K562 (cell line): ENCODE measurements around the gene HEMGN. TPM values are rescaled to one million over a fixed set of nuclear protein-coding genes. Genes with fewer than 3 reads are reported as not detected.

Experiments used
- ATF3 ChIP-seq, 2 experiments: fragments of 450-650 bp in 1 of 2; sonication (generic) in 1 of 2; formaldehyde crosslinking in 1 of 2; IDR thresholded peaks in 1 of 2; conservative IDR thresholded peaks in 1 of 2; 2 replicates each; pipeline versions ENCODE4 v1.6.1 to v1.8.1; 2016 to 2023; ENCODE audit warnings: mild to moderate bottlenecking in 2 of 2, moderate library complexity in 2 of 2, inconsistent platforms in 1 of 2, missing genetic modification reagents in 1 of 2
- CTCF ChIP-seq, 3 experiments: IDR thresholded peaks in 2 of 3; conservative IDR thresholded peaks in 1 of 3; 2 replicates each; pipeline ENCODE4 v1.5.1; 2011 to 2012; ENCODE audit warnings: low read length in 3 of 3, mild to moderate bottlenecking in 3 of 3, control low read depth in 2 of 3, improper control_type of control experiment in 1 of 3, inconsistent platforms in 1 of 3, low read depth in 1 of 3, mixed read lengths in 1 of 3, moderate library complexity in 1 of 3; ENCODE audit not compliant: insufficient read depth in 2 of 3
- E2F5 ChIP-seq: sonication (generic); formaldehyde crosslinking; IDR thresholded peaks from 2 replicates; pipeline ENCODE4 v1.8.0; 2022; ENCODE audit warnings: mild to moderate bottlenecking, missing genetic modification reagents
- MNT ChIP-seq, 2 experiments: fragments of 450-650 bp; conservative IDR thresholded peaks; 2 replicates each; pipeline ENCODE4 v1.6.1; 2017; ENCODE audit warnings: mild to moderate bottlenecking in 2 of 2, moderate library complexity in 2 of 2
- NCOR1 ChIP-seq: fragments of 450-650 bp; IDR thresholded peaks from 2 replicates; pipeline ENCODE4 v1.6.1; 2016; ENCODE audit warnings: mild to moderate bottlenecking, moderate library complexity
- NR1H2 ChIP-seq: sonication (generic); formaldehyde crosslinking; IDR thresholded peaks from 2 replicates; pipeline ENCODE4 v1.4.0; 2020; ENCODE audit warnings: mild to moderate bottlenecking, missing genetic modification reagents
- POLR2AphosphoS5 ChIP-seq: IDR thresholded peaks from 2 replicates; pipeline ENCODE4 v1.6.1; 2011; ENCODE audit warnings: mild to moderate bottlenecking, low read depth, low read length, moderate library complexity; ENCODE audit not compliant: control insufficient read depth, insufficient read depth
- RBM17 ChIP-seq: fragments of 200-400 bp; formaldehyde crosslinking; IDR thresholded peaks from 2 replicates; pipeline ENCODE4 v1.6.1; 2017; ENCODE audit warnings: low read depth, mild to moderate bottlenecking, low read length, borderline replicate concordance
- RHOXF2B ChIP-seq: fragments of 250-450 bp; sonication (Bioruptor Pico); conservative IDR thresholded peaks from 2 replicates; pipeline ENCODE4 v1.5.1; 2021
- ZBTB11 ChIP-seq, 3 experiments: fragments of 200-800 bp in 1 of 3; fragments of 250-450 bp in 1 of 3; fragments of 450-650 bp in 1 of 3; sonication (Bioruptor Pico) in 1 of 3; sonication (Bioruptor generic) in 1 of 3; formaldehyde crosslinking in 1 of 3; IDR thresholded peaks; 2 replicates each; pipeline versions ENCODE4 v1.6.1 to v1.8.0; 2016 to 2022; ENCODE audit warnings: mild to moderate bottlenecking in 2 of 3, missing genetic modification characterization in 2 of 3, missing compliant biosample characterization in 1 of 3, moderate library complexity in 1 of 3
- ZNF23 ChIP-seq: fragments of 250-450 bp; sonication (Bioruptor Pico); IDR thresholded peaks from 2 replicates; pipeline ENCODE4 v1.4.0; 2020; ENCODE audit warnings: mild to moderate bottlenecking
- polyA plus RNA-seq, 8 experiments: library from polyadenylated mRNA; depleted of rRNA in 4 of 8; stranded (reverse) in 5 of 8; unstranded in 3 of 8; fragments of >200 nt; fragmentation: Nextera tagmentation in 2 of 8; fragmentation: Illumina TruSeq in 1 of 8; extraction: Ambion mirVana in 2 of 8; extraction: Trizol in 1 of 8; gene quantifications; 2 replicates each; pipeline versions ENCODE4 v1.2.1 to v1.2.3, GENCODE V29; 2011 to 2014; ENCODE audit warnings: inconsistent platforms in 1 of 8, missing spikeins in 1 of 8
- total RNA-seq, 7 experiments: library from RNA; depleted of rRNA in 6 of 7; stranded (reverse); fragments of >200 nt in 6 of 7; fragmentation: Illumina TruSeq in 2 of 7; extraction: Trizol in 2 of 7; gene quantifications; 2 replicates each; pipeline versions ENCODE4 v1.2.1 to v1.2.3, GENCODE V29; 2011 to 2021; ENCODE audit warnings: low replicate concordance in 1 of 7

HEMGN gene
- total and polyA plus RNA-seq, 9 of the 15 experiments (the other 6 are each of a cell fraction or from before 2014, with no cell fraction given) = 56.3 to 258 (median 137) TPM

GRCh38 chr9:97943308-97943855, 5.4 kb upstream of the HEMGN start (continued):
- TF ChIP-seq ZBTB11 (CRISPR knock-in tag; IDR thresholded peaks at IDR 0.05) (peak in 1 of 3 experiments; percentile 83; a peak in 2 of 6 replicates), ATF3 (IDR thresholded peaks at IDR 0.05) (no peak; the same call in 1 of the 2 replicates), ATF3 (CRISPR knock-in tag; conservative IDR thresholded peaks at IDR 0.05) (no peak), MNT (conservative IDR thresholded peaks at IDR 0.05) (peak; percentile 54 to 60; a peak in 2 of 4 replicates), NR1H2 (no peak), RHOXF2B (CRISPR knock-in tag) (no peak), RBM17 (no peak), E2F5 (CRISPR knock-in tag) (no peak), POLR2AphosphoS5 (peak; percentile 94), ZNF23 (CRISPR knock-in tag) (no peak), CTCF (IDR thresholded peaks at IDR 0.05 in 2 of 3, conservative IDR thresholded peaks at IDR 0.05 in 1 of 3; ENCODE audit: insufficient read depth in 2 of 3, low read depth in 1 of 3, low read length in 3 of 3) (no peak), NCOR1 (peak; percentile 98)
